SK-N-DZ (cell line): Measurements from ENCODE around the gene NIPSNAP2.
"Not testable (repeated sequence)": the region's sequence is repeated elsewhere in the genome, so short reads cannot be mapped to it uniquely, and the experiment has no call there.

Experiments used
- DNase-seq: peaks from one replicate; pipeline ENCODE4 v3.0.0-alpha.2; 2015; ENCODE audit warnings: low spot score

The NIPSNAP2 gene

GRCh38 chr7:56046721-56047445 lies 82.5 kb downstream of the NIPSNAP2 start:
- no peak for DNase-seq

GRCh38 chr7:56047446-56048116 lies 83.2 kb downstream of the NIPSNAP2 start:
- not testable (repeated sequence) for DNase-seq

GRCh38 chr7:56048245-56048644 lies 83.9 kb downstream of the NIPSNAP2 start:
- no peak for DNase-seq

GRCh38 chr7:56048763-56049162 lies 84.4 kb downstream of the NIPSNAP2 start:
- peak; percentile 27 for DNase-seq
